HL-60 (cell line): ENCODE results near the gene KIF15.

ENCODE experiments used
- DNase-seq, 2 experiments: peaks; one replicate each; pipeline ENCODE4 v3.0.0-alpha.2; 2010 to 2020; ENCODE audit warnings: low read depth in 1 of 2, low spot score in 1 of 2
- H3K27ac ChIP-seq: fragments of 250-450 bp; sonication (Bioruptor Pico); replicated peaks from 2 replicates; pipeline ENCODE4 v1.5.1; 2020; ENCODE audit warnings: mild to moderate bottlenecking, moderate library complexity
- H3K27me3 ChIP-seq: fragments of 250-450 bp; sonication (Bioruptor Pico); 2 replicates; pipeline ENCODE4 v1.5.1; 2021; ENCODE audit warnings: mild to moderate bottlenecking, moderate library complexity; ENCODE audit not compliant: insufficient read depth, poor library complexity, severe bottlenecking
- H3K4me3 ChIP-seq: replicated peaks from 2 replicates; pipeline ENCODE4 v1.5.1; 2011; ENCODE audit warnings: mild to moderate bottlenecking, control low read depth, low read length; ENCODE audit not compliant: insufficient read depth
- CTCF ChIP-seq: IDR thresholded peaks from one replicate; pipeline ENCODE4 v1.5.1; 2011; ENCODE audit warnings: low read length, control low read depth, inconsistent platforms; ENCODE audit not compliant: insufficient read depth
- GABPA ChIP-seq: IDR thresholded peaks from 2 replicates; pipeline ENCODE4 v1.6.1; 2012; ENCODE audit warnings: low read depth
- POLR2AphosphoS5 ChIP-seq: IDR thresholded peaks from 2 replicates; pipeline ENCODE4 v1.6.1; 2012; ENCODE audit warnings: low read depth
- SPI1 ChIP-seq: IDR thresholded peaks from 2 replicates; pipeline ENCODE4 v1.6.1; 2012; ENCODE audit warnings: low read depth, mild to moderate bottlenecking, borderline replicate concordance
- TF ChIP-seq, protein P1 (sequence below): IDR thresholded peaks from 2 replicates; pipeline ENCODE4 v1.6.1; 2012; ENCODE audit warnings: low read depth; ENCODE audit not compliant: insufficient replicate concordance

The KIF15 gene

DNA sequence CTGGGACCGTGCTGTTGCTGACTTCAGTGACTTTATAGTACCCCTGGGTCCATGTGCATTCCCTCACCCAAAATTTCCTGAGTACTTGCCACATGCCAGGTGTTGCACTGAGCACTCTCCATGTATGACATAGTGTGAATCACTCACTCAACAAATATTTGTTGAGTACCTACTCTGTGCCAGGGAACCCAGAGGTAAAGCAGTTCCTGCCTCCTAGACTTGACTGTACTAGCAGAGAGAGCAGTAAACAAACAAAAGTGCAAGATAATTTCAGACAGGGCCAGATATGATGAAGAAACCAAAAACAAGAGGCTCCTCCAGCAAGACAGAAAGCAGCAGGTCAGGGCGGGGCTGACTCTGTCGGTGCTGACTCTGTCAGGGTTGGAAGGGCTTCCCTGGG is 125.0 kb downstream of the KIF15 start:
- Histone ChIP-seq H3K27me3 (no peaks in the 10 kb centered on the region), H3K4me3 (no peak overlapping the region), H3K27ac (no peak overlapping the region)
- no peak for DNase-seq
- TF ChIP-seq SPI1 (no peak), CTCF (no peak), GABPA (no peak), POLR2AphosphoS5 (no peak)
- TF ChIP-seq, protein P1, sequence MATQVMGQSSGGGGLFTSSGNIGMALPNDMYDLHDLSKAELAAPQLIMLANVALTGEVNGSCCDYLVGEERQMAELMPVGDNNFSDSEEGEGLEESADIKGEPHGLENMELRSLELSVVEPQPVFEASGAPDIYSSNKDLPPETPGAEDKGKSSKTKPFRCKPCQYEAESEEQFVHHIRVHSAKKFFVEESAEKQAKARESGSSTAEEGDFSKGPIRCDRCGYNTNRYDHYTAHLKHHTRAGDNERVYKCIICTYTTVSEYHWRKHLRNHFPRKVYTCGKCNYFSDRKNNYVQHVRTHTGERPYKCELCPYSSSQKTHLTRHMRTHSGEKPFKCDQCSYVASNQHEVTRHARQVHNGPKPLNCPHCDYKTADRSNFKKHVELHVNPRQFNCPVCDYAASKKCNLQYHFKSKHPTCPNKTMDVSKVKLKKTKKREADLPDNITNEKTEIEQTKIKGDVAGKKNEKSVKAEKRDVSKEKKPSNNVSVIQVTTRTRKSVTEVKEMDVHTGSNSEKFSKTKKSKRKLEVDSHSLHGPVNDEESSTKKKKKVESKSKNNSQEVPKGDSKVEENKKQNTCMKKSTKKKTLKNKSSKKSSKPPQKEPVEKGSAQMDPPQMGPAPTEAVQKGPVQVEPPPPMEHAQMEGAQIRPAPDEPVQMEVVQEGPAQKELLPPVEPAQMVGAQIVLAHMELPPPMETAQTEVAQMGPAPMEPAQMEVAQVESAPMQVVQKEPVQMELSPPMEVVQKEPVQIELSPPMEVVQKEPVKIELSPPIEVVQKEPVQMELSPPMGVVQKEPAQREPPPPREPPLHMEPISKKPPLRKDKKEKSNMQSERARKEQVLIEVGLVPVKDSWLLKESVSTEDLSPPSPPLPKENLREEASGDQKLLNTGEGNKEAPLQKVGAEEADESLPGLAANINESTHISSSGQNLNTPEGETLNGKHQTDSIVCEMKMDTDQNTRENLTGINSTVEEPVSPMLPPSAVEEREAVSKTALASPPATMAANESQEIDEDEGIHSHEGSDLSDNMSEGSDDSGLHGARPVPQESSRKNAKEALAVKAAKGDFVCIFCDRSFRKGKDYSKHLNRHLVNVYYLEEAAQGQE = no peak

DNA sequence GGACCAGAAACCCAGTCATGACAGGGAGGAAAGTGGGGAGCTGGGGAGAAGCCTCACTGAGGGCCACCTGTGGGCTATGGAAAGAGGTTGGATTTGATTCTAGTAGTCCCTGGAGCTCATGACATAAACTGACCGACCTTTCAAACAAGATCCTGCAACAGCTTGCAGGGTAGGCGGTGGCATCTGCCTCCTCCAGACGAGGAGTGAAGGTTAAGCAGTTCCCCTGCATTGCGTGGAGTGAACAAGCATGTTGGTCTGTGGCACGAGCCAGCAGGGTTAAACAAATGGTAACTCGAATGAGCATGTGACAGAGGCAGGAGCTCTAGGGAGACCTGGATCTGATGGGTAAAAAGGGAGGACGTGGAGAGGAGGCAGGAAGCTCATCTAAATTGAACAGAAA is 125.5 kb downstream of the KIF15 start:
- no peaks in the 10 kb centered on the region for H3K27me3 ChIP-seq
- no peak overlapping the region for H3K4me3 ChIP-seq
- TF ChIP-seq SPI1 (no peak), POLR2AphosphoS5 (no peak), CTCF (no peak), GABPA (no peak)
- TF ChIP-seq, protein P1 = no peak
- DNase-seq = no peak
- H3K27ac ChIP-seq = no peak overlapping the region

- no peak for DNase-seq
- TF ChIP-seq GABPA (no peak), POLR2AphosphoS5 (no peak), SPI1 (no peak)
- TF ChIP-seq, protein P1 = peak; percentile 81
- Histone ChIP-seq H3K4me3 (no peak overlapping the region), H3K27me3 (no peaks in the 10 kb centered on the region), H3K27ac (no peak overlapping the region)
Observed at GRCh38 chr3:44890258-44890657, 128.7 kb downstream of the KIF15 start.

DNA sequence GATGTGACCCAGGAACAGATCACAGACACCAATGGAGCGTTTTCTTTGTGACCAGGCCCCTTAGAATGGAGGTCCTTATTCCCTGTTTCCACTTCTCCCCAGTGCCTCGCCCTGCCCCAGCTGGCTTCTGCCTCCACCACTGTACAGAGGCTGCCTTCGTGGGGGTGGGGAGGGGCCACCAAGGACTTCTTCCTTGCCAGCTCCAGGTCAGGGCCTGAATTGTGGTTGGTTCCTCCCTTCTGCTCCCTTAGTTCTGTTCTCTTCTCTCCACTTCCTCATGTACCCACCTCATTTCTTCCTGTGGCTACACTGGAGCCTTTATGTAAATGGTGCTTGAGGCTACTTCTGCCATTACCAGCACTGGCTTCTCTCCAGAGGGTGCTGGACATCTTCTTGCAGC is 129.3 kb downstream of the KIF15 start:
- Histone ChIP-seq H3K27ac (no peak overlapping the region), H3K27me3 (no peaks in the 10 kb centered on the region), H3K4me3 (no peak overlapping the region)
- no peak for TF ChIP-seq CTCF
- peak; percentile 85 for TF ChIP-seq SPI1
- DNase-seq = peak; percentile 40 to 64
